K562 (cell line): ENCODE measurements around the gene C17orf114.

Experiments used
- ARID1B ChIP-seq: fragments of 450-650 bp; IDR thresholded peaks from 2 replicates; pipeline ENCODE4 v1.6.1; 2016; ENCODE audit warnings: antibody characterized with exemption, mild to moderate bottlenecking, inconsistent platforms
- ARID4B ChIP-seq: sonication (generic); formaldehyde crosslinking; IDR thresholded peaks from 2 replicates; pipeline ENCODE4 v1.8.0; 2022; ENCODE audit warnings: mild to moderate bottlenecking, missing genetic modification reagents
- BRD4 ChIP-seq: fragments of 200-600 bp; sonication (generic); IDR thresholded peaks from 2 replicates; pipeline ENCODE4 v1.6.1; 2017; ENCODE audit warnings: inconsistent platforms
- CBX1 ChIP-seq: sonication (generic); IDR thresholded peaks from 2 replicates; pipeline ENCODE4 v1.6.1; 2016; ENCODE audit warnings: antibody characterized with exemption, low read depth, mild to moderate bottlenecking
- CREB1 ChIP-seq, 2 experiments: sonication (generic) in 1 of 2; formaldehyde crosslinking in 1 of 2; IDR thresholded peaks; 2 replicates each; pipeline versions ENCODE4 v1.6.1 to v1.8.0; 2012 to 2022; ENCODE audit warnings: inconsistent platforms in 1 of 2, mild to moderate bottlenecking in 1 of 2, missing genetic modification reagents in 1 of 2, moderate library complexity in 1 of 2
- CREBBP ChIP-seq: IDR thresholded peaks from one replicate; pipeline ENCODE4 v1.6.1; 2012; ENCODE audit warnings: low read depth, mild to moderate bottlenecking, control low read depth, inconsistent platforms, low read length
- CTCFL ChIP-seq: IDR thresholded peaks from 2 replicates; pipeline ENCODE4 v1.6.1; 2011; ENCODE audit warnings: borderline replicate concordance, low read depth, mild to moderate bottlenecking, moderate library complexity, low read length; ENCODE audit not compliant: insufficient read depth, poor library complexity, severe bottlenecking
- MCM5 ChIP-seq: fragments of 450-650 bp; IDR thresholded peaks from 2 replicates; pipeline ENCODE4 v1.6.1; 2016; ENCODE audit warnings: low read depth
- NCOA1 ChIP-seq: fragments of 450-650 bp; IDR thresholded peaks from 2 replicates; pipeline ENCODE4 v1.6.1; 2016; ENCODE audit warnings: low read depth
- POU5F1 ChIP-seq: fragments of 150-350 bp; IDR thresholded peaks from 2 replicates; pipeline ENCODE4 v1.6.1; 2014; ENCODE audit warnings: borderline replicate concordance, low read length, low read depth, mild to moderate bottlenecking; ENCODE audit not compliant: partially characterized antibody
- PRPF4 ChIP-seq: fragments of 200-400 bp; formaldehyde crosslinking; IDR thresholded peaks from one replicate; pipeline ENCODE4 v1.6.1; 2017; ENCODE audit warnings: low read length, low read depth, mild to moderate bottlenecking; ENCODE audit not compliant: insufficient read depth, poor library complexity, severe bottlenecking
- PTBP1 ChIP-seq: fragments of 200-400 bp; formaldehyde crosslinking; IDR thresholded peaks from 2 replicates; pipeline ENCODE4 v1.6.1; 2017; ENCODE audit warnings: low read depth, low read length
- RAD21 ChIP-seq, 2 experiments: fragments of 250-450 bp in 1 of 2; fragments of 450-650 bp in 1 of 2; sonication (Bioruptor Pico) in 1 of 2; formaldehyde crosslinking in 1 of 2; IDR thresholded peaks in 1 of 2; conservative IDR thresholded peaks in 1 of 2; 2 replicates each; pipeline versions ENCODE4 v1.4.0 to v1.8.0; 2020 to 2022; ENCODE audit warnings: mild to moderate bottlenecking in 2 of 2, moderate library complexity in 1 of 2
- RBBP5 ChIP-seq: fragments of 200-600 bp; sonication (generic); IDR thresholded peaks from 2 replicates; pipeline ENCODE4 v1.6.1; 2012; ENCODE audit warnings: borderline replicate concordance, mild to moderate bottlenecking, low read length, control low read depth, inconsistent platforms; ENCODE audit not compliant: insufficient read depth, poor library complexity, severe bottlenecking
- THRA ChIP-seq: fragments of 450-650 bp; IDR thresholded peaks from 2 replicates; pipeline ENCODE4 v1.6.1; 2017; ENCODE audit warnings: mild to moderate bottlenecking, moderate library complexity
- ZNF12 ChIP-seq: sonication (generic); formaldehyde crosslinking; IDR thresholded peaks from 2 replicates; pipeline ENCODE4 v1.4.0; 2020; ENCODE audit warnings: mild to moderate bottlenecking, missing genetic modification reagents
- ZNF274 ChIP-seq: IDR thresholded peaks from 2 replicates; pipeline ENCODE4 v1.6.1; 2011; ENCODE audit warnings: low read depth, mild to moderate bottlenecking, low read length, moderate library complexity, borderline replicate concordance
- ZNF398 ChIP-seq: fragments of 250-450 bp; sonication (Bioruptor Pico); IDR thresholded peaks from 2 replicates; pipeline ENCODE4 v1.8.0; 2021; ENCODE audit warnings: moderate library complexity, mild to moderate bottlenecking, inconsistent platforms

The C17orf114 gene

GRCh38 chr17:4782652-4783051 is 19.5 kb downstream of the C17orf114 start (continued):
- TF ChIP-seq ARID4B (CRISPR knock-in tag) (no peak), RBBP5 (no peak), ZNF398 (CRISPR knock-in tag) (no peak), BRD4 (no peak), PRPF4 (no peak), THRA (no peak), NCOA1 (no peak), CTCFL (peak; percentile 40), RAD21 (CRISPR knock-in tag; conservative IDR thresholded peaks at IDR 0.05 in 1 of 2, IDR thresholded peaks at IDR 0.05 in 1 of 2) (peak; percentile 10 to 65; a peak in 2 of 4 replicates), ZNF274 (no peak), ARID1B (no peak), MCM5 (no peak), ZNF12 (CRISPR knock-in tag) (no peak), CREBBP (no peak), PTBP1 (no peak), CREB1 (IDR thresholded peaks at IDR 0.05) (no peak), CREB1 (CRISPR knock-in tag; IDR thresholded peaks at IDR 0.05) (peak; percentile 37; the same call in 1 of the 2 replicates), CBX1 (no peak), POU5F1 (no peak)
